Central memory CD4-positive, alpha-beta T cell (primary cell): Measurements from ENCODE around the gene BAZ1A.

Source experiments
- DNase-seq: peaks from one replicate; pipeline ENCODE4 v3.0.0; 2022

Gene BAZ1A

GRCh38 chr14:34718750-34719304 is 156.3 kb downstream of the BAZ1A start:
- no peak for DNase-seq

DNA sequence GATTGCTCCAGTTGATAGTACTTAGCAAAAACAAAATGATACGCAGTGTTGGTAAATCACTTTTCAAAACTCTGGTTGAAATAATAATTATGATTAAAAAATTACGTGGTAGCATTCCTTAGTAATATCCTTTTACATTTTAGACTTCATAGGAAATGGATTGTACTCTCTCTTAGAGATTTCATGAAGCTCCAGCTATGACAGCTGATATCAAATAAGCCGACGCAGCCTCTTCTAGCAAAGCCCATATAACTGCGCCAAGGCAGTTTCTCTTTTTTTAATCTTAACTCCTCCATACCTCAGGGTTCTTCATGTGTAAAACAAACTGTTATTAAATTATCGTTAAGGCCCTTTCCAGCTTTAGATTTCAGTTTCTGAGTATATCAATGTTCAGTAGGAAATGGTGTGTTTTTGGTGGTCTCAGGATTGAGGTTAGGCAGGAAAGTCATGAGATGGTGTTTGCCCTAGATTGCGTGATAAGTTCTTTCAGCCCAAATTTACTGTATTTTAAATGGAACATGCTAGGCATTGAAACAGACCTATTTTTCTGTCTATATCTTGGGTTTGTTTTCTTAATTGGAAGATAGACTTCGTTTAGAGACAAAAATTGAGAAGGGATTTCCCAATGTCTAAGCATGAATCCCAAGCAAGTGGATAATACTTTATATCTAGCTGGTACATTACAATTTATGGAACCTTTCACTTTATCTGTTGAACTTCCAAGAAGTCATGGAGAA is 159.9 kb downstream of the BAZ1A start:
- DNase-seq, result no peak

DNA sequence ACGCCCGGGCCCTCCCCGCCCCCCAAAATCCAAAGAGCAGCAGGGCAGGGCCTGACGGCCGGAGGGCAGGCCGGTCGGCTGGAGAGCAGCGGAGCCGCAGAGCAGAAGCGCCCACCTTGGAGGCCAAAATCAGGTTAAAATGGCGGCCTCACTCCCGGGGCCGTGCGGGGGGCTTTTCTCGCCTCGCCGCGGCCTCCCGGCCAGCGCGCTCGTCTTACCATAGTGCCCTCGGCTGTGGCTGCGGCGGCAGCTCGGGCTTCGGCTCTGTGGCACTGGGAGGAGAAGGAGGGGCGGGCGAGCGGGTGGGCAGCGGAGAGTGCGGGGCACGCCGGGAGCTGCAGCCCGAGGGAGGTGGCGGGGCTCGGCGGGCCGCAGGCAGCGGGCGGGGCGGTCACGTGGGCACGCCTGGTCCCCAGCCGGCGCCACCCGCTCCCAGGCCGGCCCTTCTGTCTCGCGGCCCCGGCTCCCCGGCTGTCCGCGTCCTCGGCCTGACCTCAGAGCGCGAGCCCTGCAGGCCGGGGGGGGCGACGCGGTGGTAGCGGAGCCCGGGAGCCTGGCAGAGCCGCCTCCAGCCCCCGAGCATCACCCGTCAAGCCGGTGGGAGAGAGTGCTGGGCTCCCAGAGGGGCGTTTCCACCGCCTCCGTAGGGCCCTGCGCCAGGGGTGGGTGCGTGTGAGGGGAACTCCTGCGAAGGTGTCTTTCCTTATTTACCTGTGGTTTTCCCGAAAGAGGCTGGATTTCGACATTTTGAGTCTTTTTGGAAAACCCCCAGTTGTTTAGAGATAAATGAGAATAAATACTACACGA is 160.6 kb downstream of the BAZ1A start, which contains the start of gene CFL2:
CFL2 (minus strand) TSS at position 274 of the 807 bp plus-strand sequence; CDS start at position 221, 53 bp downstream.
- peak; percentile 75 for DNase-seq

GRCh38 chr14:34713681-34714319 is 161.4 kb downstream of the BAZ1A start:
- DNase-seq, result peak; percentile 10

- DNase-seq, result no peak
These were observed 162.0 kb downstream of the BAZ1A start for GRCh38 chr14:34713122-34713680.

GRCh38 chr14:34711796-34712712 is 163.1 kb downstream of the BAZ1A start:
- no peak for DNase-seq

DNA sequence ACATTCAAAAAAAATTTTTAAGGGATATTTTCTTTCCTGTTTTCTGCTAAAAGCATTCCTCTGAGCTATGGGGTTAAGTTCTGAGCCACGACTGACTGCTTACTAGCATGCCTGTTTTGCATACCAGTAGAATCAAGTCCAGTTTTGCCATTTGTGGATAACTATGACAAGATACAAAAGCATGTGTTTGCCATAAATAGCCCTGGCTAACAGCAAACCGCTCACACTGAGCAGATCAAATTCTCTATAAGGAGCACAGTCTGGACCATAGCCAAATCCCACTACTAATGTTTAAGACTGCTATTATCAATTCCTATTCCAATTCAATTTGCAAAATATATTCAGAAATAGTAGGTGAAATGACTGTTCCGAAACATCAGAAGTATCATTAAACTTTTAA is 164.0 kb downstream of the BAZ1A start:
- DNase-seq, result no peak

DNA sequence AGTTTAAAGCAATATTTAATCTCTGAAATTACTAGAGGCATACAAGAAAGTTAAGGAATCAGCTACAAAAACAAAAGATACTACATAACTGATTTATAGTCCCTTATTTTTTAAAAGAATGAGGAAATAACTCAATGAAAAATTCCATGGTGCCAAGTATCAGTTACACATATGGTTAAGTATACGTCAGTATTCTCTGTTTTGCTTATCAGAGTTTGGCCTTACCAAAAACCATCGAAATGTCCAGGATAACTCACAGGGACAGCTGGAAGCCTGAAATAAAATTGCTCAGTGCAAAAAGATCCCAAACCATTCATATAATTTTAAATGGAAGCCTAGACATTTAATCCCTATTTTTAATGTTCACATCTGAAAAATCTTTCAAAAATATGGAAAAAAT is 164.4 kb downstream of the BAZ1A start:
- no peak for DNase-seq

DNA sequence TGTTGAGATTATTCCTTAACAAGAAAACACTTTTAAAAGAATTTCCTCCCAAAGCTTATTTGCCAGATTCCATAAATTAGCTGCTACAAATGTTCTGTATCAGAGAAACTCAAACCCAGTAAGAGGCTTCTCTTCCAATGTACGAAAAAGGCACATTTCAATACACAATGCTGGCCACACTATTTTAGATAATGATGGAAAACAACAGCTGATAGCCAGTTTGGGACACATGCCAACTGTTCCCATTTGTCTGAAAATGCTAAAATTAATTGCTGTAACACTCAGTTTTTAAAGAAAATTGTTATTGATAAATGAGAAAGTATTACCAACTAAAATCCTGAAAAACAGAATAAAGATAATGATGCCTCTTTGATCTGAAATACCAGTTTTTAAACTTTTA is 165.2 kb downstream of the BAZ1A start:
- DNase-seq, result no peak

DNA sequence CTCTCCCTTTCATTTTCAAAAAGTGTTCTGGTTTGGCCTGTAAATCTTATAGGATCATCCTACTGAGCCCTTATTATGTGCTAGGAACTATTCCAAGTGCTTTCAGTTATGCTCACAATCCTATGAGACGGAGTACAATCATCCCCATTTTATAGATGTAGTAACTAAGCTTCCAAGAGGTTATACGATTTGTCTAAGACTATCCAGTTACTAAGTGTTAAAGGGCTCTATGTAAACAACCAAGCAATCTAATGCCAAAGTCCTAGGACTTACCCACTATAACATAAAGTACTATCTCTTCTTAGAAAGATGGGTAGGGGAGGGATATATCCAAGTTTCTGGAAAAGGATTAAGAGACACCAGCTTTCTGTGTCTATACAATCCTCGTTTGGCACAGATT is 167.4 kb downstream of the BAZ1A start:
- DNase-seq, result no peak
